Osteoblast (primary cell): ENCODE data around the gene ZC3H7A. TPM values are rescaled to one million over a fixed set of nuclear protein-coding genes. Genes with fewer than 3 reads are reported as not detected.

ENCODE experiments used
- DNase-seq: peaks from one replicate; pipeline ENCODE4 v3.0.0; 2011; ENCODE audit warnings: low spot score, mixed read lengths; ENCODE audit not compliant: insufficient read length; ENCODE audit errors: missing footprints
- H2AFZ ChIP-seq: 2 replicates; pipeline ENCODE4 v1.6.0; 2011; ENCODE audit warnings: mild to moderate bottlenecking, low read length
- H3K27ac ChIP-seq: 2 replicates; pipeline ENCODE4 v1.5.1; 2011; ENCODE audit warnings: mild to moderate bottlenecking, low read depth, low read length, moderate library complexity
- H3K27me3 ChIP-seq: 2 replicates; pipeline ENCODE4 v1.6.0; 2012; ENCODE audit warnings: mild to moderate bottlenecking, control low read depth, inconsistent platforms, low read length, moderate library complexity; ENCODE audit not compliant: insufficient read depth
- H3K36me3 ChIP-seq: 2 replicates; pipeline ENCODE4 v1.5.1; 2011; ENCODE audit warnings: mild to moderate bottlenecking, low read length, control low read depth, moderate library complexity; ENCODE audit not compliant: insufficient read depth
- H3K4me1 ChIP-seq: 2 replicates; pipeline ENCODE4 v1.5.1; 2011; ENCODE audit warnings: mild to moderate bottlenecking, low read length, control low read depth, moderate library complexity; ENCODE audit not compliant: insufficient read depth
- H3K4me2 ChIP-seq: 2 replicates; pipeline ENCODE4 v1.6.0; 2011; ENCODE audit warnings: mild to moderate bottlenecking, low read length; ENCODE audit not compliant: insufficient read depth
- H3K4me3 ChIP-seq: fragments of 200-600 bp; sonication (generic); 3 replicates; pipeline ENCODE4 v1.5.1; 2012; ENCODE audit warnings: mild to moderate bottlenecking, low read length, inconsistent platforms; ENCODE audit not compliant: insufficient read depth
- H3K79me2 ChIP-seq: 2 replicates; pipeline ENCODE4 v1.6.0; 2012; ENCODE audit warnings: mild to moderate bottlenecking, low read length, control low read depth, inconsistent platforms; ENCODE audit not compliant: insufficient read depth
- H3K9me3 ChIP-seq: 2 replicates; pipeline ENCODE4 v1.5.1; 2011; ENCODE audit warnings: low read depth, low read length, control low read depth
- H4K20me1 ChIP-seq: 2 replicates; pipeline ENCODE4 v1.6.0; 2012; ENCODE audit warnings: mild to moderate bottlenecking, low read length, control low read depth; ENCODE audit not compliant: insufficient read depth
- total RNA-seq: library from RNA; depleted of rRNA; stranded (reverse); fragments of >200 nt; gene quantifications from 2 replicates; pipeline ENCODE4 v1.2.3, GENCODE V29; 2012
- TF ChIP-seq, protein P1 (sequence below): IDR thresholded peaks from 2 replicates; pipeline ENCODE4 v1.5.1; 2011; ENCODE audit warnings: mild to moderate bottlenecking, low read depth, low read length, moderate library complexity; ENCODE audit errors: extremely low read depth

ZC3H7A gene
- total RNA-seq, 1 donor = 39.8 TPM

DNA sequence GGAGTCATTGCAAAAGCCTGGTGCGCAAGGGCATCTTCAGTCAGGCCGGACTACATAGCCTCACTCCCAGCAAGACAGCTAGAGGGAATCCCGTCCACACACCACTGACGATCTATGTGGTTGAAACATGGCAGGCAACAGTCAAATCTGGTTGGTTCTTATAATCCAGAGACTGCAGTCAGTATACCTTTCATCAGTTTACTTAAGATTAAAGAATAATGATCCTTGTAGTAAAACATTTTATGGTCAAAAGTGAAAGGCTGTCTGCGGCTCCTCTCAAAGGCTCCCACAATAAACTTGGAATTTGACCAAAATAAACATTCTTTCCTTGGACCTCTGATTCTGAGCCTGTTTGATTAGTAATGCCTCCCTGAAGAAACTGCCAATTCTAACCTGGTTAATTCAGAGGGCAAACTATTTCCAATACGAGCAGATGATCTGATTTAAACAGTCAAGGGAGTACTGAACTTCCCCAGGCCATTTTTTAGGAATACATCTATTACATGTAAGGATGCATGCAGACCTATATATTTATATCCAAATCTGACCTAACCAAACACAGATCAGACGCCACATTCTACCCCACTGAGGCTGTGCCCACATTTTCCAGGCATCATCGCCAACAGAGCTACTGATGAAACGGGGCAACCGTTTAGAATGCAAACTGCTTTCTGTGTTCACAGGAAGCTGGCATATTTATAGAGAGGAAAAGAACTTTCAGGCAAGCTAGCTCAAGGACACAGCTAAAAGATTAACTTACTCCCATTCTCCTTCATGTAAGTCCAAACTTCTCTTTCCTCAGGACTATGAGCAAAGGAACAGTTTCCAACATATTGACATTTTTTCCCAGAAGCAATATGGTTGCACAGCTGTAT lies 39.1 kb downstream of the ZC3H7A start:
- Histone ChIP-seq H3K27me3 (no peaks in the 10 kb centered on the region), H3K36me3 (peaks cover 68% of the 10 kb centered on the region), H3K4me3 (no peak overlapping the region), H3K9me3 (no peaks in the 10 kb centered on the region), H3K27ac (peak overlapping the region; percentile 49), H3K4me1 (peaks cover 23% of the 10 kb centered on the region), H3K4me2 (peak overlapping the region; percentile 33), H3K79me2 (peaks cover 4% of the 10 kb centered on the region), H4K20me1 (peaks cover 24% of the 10 kb centered on the region), H2AFZ (no peak overlapping the region)
- peak; percentile 49 for DNase-seq
- TF ChIP-seq, protein P1, sequence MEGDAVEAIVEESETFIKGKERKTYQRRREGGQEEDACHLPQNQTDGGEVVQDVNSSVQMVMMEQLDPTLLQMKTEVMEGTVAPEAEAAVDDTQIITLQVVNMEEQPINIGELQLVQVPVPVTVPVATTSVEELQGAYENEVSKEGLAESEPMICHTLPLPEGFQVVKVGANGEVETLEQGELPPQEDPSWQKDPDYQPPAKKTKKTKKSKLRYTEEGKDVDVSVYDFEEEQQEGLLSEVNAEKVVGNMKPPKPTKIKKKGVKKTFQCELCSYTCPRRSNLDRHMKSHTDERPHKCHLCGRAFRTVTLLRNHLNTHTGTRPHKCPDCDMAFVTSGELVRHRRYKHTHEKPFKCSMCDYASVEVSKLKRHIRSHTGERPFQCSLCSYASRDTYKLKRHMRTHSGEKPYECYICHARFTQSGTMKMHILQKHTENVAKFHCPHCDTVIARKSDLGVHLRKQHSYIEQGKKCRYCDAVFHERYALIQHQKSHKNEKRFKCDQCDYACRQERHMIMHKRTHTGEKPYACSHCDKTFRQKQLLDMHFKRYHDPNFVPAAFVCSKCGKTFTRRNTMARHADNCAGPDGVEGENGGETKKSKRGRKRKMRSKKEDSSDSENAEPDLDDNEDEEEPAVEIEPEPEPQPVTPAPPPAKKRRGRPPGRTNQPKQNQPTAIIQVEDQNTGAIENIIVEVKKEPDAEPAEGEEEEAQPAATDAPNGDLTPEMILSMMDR = no peak

DNA sequence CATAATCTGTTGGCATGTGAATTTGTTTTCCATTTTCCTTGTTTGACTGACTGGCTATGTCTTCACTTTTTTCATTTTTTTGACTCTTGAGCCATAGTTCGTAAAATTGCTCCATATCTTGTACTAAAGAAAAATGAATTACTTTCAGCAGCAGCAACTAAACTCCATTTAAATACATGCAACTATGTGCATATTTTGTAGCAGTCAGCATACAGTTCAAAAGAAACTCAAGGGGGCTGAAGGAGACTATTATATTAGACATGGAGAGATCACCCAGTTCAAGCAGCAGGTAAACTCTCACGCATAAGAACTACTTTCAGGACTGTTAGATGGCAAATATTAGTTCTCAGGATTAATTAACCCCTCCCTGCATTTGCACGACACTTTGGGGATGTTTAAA lies 40.8 kb downstream of the ZC3H7A start:
- Histone ChIP-seq H3K4me2 (no peak overlapping the region), H3K36me3 (peaks cover 69% of the 10 kb centered on the region), H3K4me1 (peaks cover 23% of the 10 kb centered on the region), H3K4me3 (no peak overlapping the region), H3K27ac (no peak overlapping the region), H3K79me2 (peaks cover 4% of the 10 kb centered on the region), H3K9me3 (no peaks in the 10 kb centered on the region), H2AFZ (no peak overlapping the region), H4K20me1 (peaks cover 27% of the 10 kb centered on the region), H3K27me3 (no peaks in the 10 kb centered on the region)
- DNase-seq = no peak
- TF ChIP-seq, protein P1 = no peak

DNA sequence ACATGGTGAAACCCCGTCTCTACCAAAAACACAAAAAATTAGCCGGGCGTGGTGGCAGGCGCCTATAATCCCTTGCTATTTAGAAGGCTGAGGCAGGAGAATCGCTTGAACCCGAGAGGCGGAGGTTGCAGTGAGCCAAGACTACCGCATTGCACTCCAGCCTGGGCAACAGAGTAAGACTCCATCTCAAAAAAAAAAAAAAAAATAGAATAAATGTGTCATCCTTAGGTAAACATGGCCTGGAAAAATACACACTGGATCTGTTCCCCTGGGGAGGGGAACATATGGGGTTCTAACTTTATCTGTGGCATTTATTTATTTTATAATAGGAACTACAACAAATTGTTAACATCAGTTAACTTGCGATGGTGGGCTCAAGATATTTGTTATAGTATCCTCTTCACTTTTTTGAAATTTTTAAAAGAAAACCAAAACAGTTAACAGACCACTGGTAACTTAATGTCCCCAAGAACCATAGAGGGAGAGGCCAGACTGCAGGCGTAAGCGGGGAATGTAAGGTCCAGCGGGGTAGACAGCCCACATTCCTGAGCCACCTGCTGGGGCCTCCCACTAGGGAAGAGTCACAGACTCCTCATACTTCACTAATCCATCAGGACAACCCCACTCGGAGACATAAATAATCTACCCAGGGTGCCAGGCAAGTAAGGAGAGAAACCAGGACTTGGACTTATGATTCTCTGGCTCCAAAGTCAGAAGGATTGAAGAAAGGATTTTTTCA lies 41.9 kb downstream of the ZC3H7A start:
- H3K36me3 ChIP-seq = peaks cover 69% of the 10 kb centered on the region
- no peak overlapping the region for H3K4me2 ChIP-seq
- no peaks in the 10 kb centered on the region for H3K9me3 ChIP-seq
- no peak overlapping the region for H2AFZ ChIP-seq
- H3K4me3 ChIP-seq = no peak overlapping the region
- peaks cover 4% of the 10 kb centered on the region for H3K79me2 ChIP-seq
- H3K27ac ChIP-seq = no peak overlapping the region
- DNase-seq = no peak
- H3K4me1 ChIP-seq = peaks cover 23% of the 10 kb centered on the region
- TF ChIP-seq, protein P1 = no peak
- H4K20me1 ChIP-seq = peaks cover 27% of the 10 kb centered on the region
- no peaks in the 10 kb centered on the region for H3K27me3 ChIP-seq

DNA sequence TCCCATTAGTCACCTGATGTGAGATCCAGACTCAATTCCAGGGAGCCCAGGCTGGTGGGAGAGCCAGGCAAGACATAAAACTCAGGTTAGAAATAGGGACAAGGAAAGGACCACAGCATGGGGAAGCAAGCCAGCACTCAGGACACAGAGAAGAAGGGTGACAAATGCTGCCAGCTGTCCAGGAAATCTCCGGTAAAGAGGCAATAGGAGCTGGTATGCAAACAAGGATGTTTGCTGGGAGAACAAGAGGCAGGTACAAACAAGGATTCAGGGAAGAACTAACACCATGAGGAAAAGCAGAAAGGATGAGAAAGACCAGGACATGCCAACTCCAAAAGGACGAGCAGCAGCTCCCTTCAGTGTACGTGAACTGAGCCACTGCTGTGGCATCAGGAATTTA lies 44.2 kb downstream of the ZC3H7A start:
- DNase-seq = no peak
- Histone ChIP-seq H3K27ac (no peak overlapping the region), H3K4me3 (no peak overlapping the region), H3K27me3 (no peaks in the 10 kb centered on the region), H3K4me2 (no peak overlapping the region), H4K20me1 (peaks cover 15% of the 10 kb centered on the region), H3K4me1 (peaks cover 9% of the 10 kb centered on the region), H3K79me2 (peaks cover 4% of the 10 kb centered on the region), H3K36me3 (peaks cover 70% of the 10 kb centered on the region), H2AFZ (no peak overlapping the region), H3K9me3 (no peaks in the 10 kb centered on the region)
- TF ChIP-seq, protein P1 = no peak
